ENCODE results near the gene RMND5A. TPM values are rescaled to one million over a fixed set of nuclear protein-coding genes. Genes with fewer than 3 reads are reported as not detected.
"Not testable (repeated sequence)": the region's sequence is repeated elsewhere in the genome, so short reads cannot be mapped to it uniquely, and the experiment has no call there.

RMND5A gene
- total and polyA plus RNA-seq, 7 donors, result 17.7 to 90.8 (median 72.4) TPM

- peaks cover 13% of the 10 kb centered on the region for H3K4me1 ChIP-seq
- H3K27me3 ChIP-seq (ENCODE audit: insufficient read depth in 3 of 3, low read length in 2 of 3); H3K9me3 ChIP-seq; H3K4me3 ChIP-seq; intact Hi-C loops (cut with DNase I); H3K27ac ChIP-seq; DNase-seq; H3K36me3 ChIP-seq (ENCODE audit: insufficient read depth in 1 of 2, low read depth in 1 of 2): not testable (repeated sequence)
- ATAC-seq, result peak in 2 of 4 donors; percentile 9 to 18
These were observed 19.4 kb downstream of the RMND5A start for GRCh38 chr2:86739485-86739884.

DNA sequence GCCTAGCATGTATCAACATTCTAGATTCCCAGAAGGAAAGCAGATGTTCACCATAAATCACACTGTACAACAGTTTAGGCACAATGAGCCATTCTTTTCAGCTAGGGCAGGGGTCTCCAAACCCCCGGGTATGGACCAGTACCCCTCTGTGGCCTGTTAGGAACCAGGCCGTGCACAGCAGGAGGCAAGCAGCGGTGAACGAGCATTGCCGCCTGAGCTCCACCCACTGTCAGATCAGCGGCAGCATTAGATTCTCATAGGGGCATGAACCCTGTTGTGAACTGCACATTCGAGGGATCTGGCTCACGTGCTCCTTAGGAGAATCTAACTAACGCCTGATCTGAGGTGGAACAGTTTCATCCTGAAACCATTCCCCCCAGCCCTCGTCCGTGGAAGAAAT is 19.8 kb downstream of the RMND5A start:
- DNase-seq; H3K9me3 ChIP-seq; intact Hi-C loops (cut with DNase I); H3K4me3 ChIP-seq; H3K36me3 ChIP-seq (ENCODE audit: insufficient read depth in 1 of 2, low read depth in 1 of 2); H3K27me3 ChIP-seq (ENCODE audit: insufficient read depth in 3 of 3, low read length in 2 of 3); H3K27ac ChIP-seq: not testable (repeated sequence)
- WGBS, 3 donors, result no CpG with 5 or more reads among the region's 11 CpGs
- peaks cover 13% of the 10 kb centered on the region for H3K4me1 ChIP-seq
- ATAC-seq, result peak in 2 of 4 donors; percentile 43 to 57

GRCh38 chr2:86741889-86742498 is 21.9 kb downstream of the RMND5A start:
- H3K9me3 ChIP-seq; H3K27me3 ChIP-seq (ENCODE audit: insufficient read depth in 3 of 3, low read length in 2 of 3); H3K36me3 ChIP-seq (ENCODE audit: insufficient read depth in 1 of 2, low read depth in 1 of 2); intact Hi-C loops (cut with DNase I); ATAC-seq; H3K4me3 ChIP-seq; H3K27ac ChIP-seq; DNase-seq: not testable (repeated sequence)
- WGBS, 3 donors, result 29 to 75% methylated on average over 1 of the region's 4 CpGs; no CpG with 5 or more reads in 1 of the 3 donors
- peaks cover 20% of the 10 kb centered on the region for H3K4me1 ChIP-seq

DNA sequence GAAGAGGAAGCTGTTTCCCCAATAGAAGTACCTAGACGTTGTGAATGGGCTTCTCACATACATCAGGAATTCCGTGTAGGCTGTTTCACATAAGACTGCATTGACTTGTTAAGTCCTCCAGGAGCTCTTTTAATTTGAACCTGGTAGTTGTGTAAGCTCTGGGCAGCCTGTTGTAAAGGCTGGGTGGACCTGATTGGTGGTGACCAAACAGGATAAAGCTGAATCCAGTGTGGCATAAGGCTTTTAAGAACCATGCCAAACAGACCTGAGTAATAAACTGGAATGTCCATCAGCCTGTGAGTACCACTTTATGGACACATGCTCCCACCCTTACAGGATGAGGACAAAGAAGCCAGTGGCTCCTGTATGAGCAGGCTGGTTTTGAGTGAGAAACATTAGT is 24.1 kb downstream of the RMND5A start:
- Histone ChIP-seq H3K27ac (no peak overlapping the region), H3K4me1 (peaks cover 39% of the 10 kb centered on the region), H3K36me3 (ENCODE audit: insufficient read depth in 1 of 2, low read depth in 1 of 2) (no peaks in the 10 kb centered on the region), H3K27me3 (ENCODE audit: insufficient read depth in 3 of 3, low read length in 2 of 3) (no peaks in the 10 kb centered on the region), H3K4me3 (no peak overlapping the region), H3K9me3 (no peaks in the 10 kb centered on the region)
- ATAC-seq (peak; percentile 44 to 56 (median 48)), DNase-seq (no peak)
- TF ChIP-seq, protein P1, sequence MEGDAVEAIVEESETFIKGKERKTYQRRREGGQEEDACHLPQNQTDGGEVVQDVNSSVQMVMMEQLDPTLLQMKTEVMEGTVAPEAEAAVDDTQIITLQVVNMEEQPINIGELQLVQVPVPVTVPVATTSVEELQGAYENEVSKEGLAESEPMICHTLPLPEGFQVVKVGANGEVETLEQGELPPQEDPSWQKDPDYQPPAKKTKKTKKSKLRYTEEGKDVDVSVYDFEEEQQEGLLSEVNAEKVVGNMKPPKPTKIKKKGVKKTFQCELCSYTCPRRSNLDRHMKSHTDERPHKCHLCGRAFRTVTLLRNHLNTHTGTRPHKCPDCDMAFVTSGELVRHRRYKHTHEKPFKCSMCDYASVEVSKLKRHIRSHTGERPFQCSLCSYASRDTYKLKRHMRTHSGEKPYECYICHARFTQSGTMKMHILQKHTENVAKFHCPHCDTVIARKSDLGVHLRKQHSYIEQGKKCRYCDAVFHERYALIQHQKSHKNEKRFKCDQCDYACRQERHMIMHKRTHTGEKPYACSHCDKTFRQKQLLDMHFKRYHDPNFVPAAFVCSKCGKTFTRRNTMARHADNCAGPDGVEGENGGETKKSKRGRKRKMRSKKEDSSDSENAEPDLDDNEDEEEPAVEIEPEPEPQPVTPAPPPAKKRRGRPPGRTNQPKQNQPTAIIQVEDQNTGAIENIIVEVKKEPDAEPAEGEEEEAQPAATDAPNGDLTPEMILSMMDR (IDR thresholded peaks at IDR 0.05), result no peak
- intact Hi-C loops (cut with DNase I), result no loop called here
- 59 to 73% (median 68%) methylated on average over 2 of the region's 2 CpGs for WGBS, 3 donors

DNA sequence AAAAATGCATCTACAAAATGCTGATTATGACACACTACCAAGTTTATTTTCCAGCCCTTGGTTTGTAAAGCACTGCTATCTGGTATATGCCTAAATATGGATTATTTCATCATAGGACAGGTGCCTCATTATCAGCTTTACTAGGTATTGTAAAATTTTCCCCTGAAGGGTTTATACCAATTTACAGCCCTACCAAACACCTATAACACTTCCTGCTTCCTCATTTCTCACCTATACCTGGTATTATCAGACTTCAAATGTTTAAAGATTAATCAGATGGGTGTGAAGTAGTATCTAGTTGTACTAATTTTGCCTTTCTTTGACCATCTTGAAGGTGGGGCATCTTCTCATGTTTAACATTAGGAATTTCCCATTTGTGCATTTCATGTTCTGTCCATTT is 26.8 kb downstream of the RMND5A start:
- TF ChIP-seq, protein P1 (IDR thresholded peaks at IDR 0.05), result no peak
- no peak for ATAC-seq

DNA sequence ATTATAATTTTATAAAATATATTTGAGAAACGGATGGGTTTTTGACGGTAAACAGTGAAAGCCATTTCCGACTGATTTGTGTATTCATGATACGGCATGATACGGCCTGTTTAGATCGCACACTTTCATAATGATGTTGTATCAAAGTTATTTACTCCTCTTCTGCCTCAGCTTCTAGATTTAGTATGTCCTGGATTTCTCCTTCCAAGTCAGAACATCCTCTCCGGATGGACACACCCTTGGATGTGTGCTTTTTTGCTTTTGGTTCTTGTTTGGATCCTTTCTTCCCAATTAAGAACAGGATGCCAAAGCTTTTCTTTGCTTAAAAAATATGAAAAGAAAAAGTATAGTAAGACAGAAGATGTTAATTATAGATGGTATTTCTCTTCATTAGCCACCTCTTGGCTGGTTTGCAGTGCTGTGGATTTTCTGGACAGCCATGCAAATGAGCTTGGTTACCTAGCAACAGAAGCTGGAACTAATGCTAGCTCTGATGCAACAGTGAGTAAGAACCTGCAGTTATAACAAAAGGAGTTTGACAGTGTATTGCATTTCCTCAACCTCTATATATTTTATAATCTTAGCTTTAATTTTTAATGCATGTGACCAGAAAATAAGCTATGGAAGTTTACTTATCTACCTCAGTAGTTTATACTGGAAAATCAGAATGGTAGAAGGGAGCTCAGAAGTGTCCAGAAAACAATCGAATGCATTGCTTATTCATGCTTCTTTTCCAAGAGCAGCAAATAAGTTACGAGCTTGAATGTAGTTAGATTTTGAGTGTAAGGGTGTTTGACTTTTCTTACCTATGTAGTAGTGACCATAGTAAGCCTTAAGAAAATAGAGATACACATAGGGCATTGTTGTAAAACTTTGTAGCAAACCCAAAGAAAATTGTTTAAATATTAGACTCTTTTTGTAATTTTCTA is 27.9 kb downstream of the RMND5A start:
- Histone ChIP-seq H3K27ac (peak overlapping the region; percentile 13), H3K27me3 (ENCODE audit: insufficient read depth in 3 of 3, low read length in 2 of 3) (no peaks in the 10 kb centered on the region), H3K4me1 (peaks cover 51% of the 10 kb centered on the region), H3K9me3 (peaks cover 8% of the 10 kb centered on the region), H3K36me3 (ENCODE audit: insufficient read depth in 1 of 2, low read depth in 1 of 2) (peaks cover under 1 to 8% of the 10 kb centered on the region in 2 donors), H3K4me3 (no peak overlapping the region)
- 73 to 80% (median 75%) methylated on average over 9 of the region's 9 CpGs for WGBS, 3 donors
- intact Hi-C loops (cut with DNase I), result no loop called here
- peak; percentile 61 to 90 (median 81) for ATAC-seq
- DNase-seq, result no peak
- TF ChIP-seq, protein P1 (IDR thresholded peaks at IDR 0.05), result no peak

More for the DNA sequence above, 26.8 kb downstream of the RMND5A start:
- no peaks in the 10 kb centered on the region for H3K27me3 ChIP-seq (ENCODE audit: insufficient read depth in 3 of 3, low read length in 2 of 3)
- peaks cover 52% of the 10 kb centered on the region for H3K4me1 ChIP-seq
- H3K36me3 ChIP-seq (ENCODE audit: insufficient read depth in 1 of 2, low read depth in 1 of 2), result no peaks in the 10 kb centered on the region
- DNase-seq, result no peak
- intact Hi-C loops (cut with DNase I), result no loop called here
- peak overlapping the region; percentile 13 for H3K27ac ChIP-seq
- no peak overlapping the region for H3K4me3 ChIP-seq
- H3K9me3 ChIP-seq, result peaks cover 8% of the 10 kb centered on the region

All from psoas muscle (tissue), 8 donors.